HG02798 (cell line): ENCODE data around the gene NXN.
"Not testable (repeated sequence)": the region's sequence is repeated elsewhere in the genome, so short reads cannot be mapped to it uniquely, and the experiment has no call there.

Experiments
- ATAC-seq: cut with Tn5 transposase; IDR thresholded peaks from one replicate; pipeline ENCODE4 v1.9.1; 2021; ENCODE audit warnings: mild to moderate bottlenecking; ENCODE audit not compliant: unreplicated experiment, poor library complexity

The NXN gene

DNA sequence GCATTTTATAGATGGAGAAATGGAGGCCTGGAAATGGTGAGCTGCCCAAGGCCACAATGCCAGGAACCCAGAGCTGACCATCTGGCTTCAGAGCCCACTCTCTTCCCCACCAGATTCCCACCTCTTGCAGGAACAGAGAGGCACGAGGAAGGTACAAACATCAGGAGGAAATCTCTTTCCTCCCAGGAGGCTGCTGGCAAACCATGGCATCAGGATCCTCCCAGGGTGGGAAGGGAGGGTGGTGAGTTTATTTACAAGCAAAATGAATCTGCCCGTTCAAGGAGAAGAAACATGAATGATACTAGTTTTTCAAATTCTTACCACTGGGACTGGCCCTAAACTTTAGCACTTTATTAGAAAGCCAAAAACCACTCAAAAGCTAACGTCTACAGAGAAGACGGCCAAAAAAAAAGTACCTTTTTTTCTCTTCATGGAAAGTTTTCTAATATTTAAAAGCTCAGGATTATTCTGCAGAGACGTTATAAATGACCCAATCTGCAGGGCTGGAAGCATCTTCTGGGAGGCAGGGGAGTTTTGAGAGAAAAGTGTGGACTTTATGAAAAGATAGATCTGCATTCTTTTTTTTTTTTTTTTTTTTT lies 79.1 kb downstream of the NXN start:
- no peak for ATAC-seq

DNA sequence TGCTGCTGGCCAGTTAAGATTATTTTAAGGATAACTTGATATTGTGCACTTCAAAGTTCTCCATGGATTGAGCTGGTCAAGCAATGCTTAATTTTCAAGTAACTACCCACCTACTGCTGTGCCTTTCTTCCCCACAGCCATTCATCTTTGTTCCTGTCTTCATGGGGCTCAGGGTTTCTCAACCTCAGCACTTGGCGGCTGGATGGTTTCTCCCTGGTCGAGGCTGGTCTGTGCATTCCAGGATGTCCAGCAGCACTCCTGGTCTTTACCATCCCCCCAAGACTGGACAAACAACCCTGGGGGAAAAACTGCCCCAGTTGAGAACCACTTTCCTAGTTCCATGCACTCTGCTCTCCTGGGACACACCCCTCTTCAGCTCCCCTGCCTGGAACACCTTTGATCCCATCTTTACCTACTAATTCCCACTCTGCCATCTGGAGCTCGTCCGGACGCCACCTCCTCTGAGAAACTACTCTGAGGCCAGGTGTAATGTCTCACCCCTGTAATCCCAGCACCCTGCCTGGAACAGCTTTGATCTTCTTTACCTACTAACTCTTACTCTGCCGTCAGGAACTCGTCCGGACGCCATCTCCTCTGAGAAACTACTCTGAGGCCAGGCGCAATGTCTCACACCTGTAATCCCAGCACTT lies 81.5 kb downstream of the NXN start:
- ATAC-seq, result no peak

DNA sequence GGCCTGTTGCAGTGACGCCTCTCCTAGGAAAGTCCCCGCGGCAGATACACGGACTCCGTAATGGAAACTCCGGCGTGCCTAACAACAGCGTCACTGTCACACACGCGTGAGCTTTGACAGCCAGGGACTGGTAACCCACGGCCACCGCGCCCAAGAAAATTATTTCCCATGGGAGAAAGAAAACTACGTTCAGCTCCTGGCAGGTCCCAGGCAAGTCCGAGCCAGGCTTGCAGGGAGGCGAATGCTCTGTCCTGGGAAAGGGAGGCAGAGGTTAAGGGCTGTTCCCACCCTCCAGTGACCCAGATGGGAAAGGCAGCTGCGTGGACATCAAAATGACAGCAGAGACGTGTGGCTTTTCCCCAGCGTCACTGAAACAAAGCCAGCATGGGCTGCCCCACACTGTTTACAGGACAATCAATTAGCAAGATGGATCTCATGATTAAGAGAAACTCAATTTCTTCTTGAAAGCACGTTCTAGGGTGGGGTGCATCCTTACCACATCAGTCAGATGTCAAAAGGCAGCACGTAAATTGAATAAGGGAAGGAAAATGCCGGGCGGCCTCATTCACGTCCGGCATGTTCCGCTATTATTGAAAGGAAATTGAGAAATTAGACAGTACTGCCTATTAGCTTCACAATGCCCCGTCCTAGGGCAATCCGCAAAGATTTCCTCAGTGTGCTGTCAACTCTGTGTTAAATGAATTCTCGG lies 82.5 kb downstream of the NXN start:
- no peak for ATAC-seq

DNA sequence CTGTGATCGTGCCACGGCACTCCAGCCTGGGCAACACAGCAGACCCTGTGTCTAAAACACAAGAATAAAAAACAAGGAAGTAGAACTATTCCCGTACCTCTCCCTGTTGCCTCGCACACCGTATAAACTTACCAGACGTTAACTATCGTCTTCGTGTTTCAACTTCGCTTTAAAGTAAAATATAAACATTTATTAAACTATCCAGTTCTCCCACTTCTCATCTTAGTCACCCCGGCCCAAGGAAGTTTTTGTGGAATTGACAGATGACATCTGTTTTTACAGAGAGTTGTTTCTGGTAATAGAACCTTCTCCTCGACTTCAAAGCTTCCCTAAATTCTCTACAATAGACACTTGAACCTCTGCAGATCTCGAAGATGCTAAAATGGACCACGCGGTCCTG lies 83.1 kb downstream of the NXN start:
- ATAC-seq, result no peak

DNA sequence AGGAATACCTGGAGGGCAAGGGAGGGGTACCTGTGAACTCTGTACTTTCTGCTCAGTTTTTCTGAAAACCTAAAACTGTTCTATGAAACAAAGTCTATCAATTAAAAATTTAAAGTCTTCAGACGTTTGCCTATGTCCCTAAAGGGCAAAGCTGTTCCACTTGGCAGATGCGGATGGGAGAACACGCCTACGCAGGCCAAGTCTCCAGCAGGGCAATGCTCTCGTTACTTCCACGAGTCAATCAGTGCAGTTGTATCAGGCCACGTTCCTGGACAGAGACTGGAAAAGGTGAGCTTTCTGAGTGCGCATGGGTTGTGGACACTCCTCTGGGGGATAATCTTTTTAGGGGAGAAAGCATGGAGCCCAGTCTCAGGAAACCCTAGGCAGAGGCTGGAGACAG lies 86.6 kb downstream of the NXN start:
- ATAC-seq, result no peak

DNA sequence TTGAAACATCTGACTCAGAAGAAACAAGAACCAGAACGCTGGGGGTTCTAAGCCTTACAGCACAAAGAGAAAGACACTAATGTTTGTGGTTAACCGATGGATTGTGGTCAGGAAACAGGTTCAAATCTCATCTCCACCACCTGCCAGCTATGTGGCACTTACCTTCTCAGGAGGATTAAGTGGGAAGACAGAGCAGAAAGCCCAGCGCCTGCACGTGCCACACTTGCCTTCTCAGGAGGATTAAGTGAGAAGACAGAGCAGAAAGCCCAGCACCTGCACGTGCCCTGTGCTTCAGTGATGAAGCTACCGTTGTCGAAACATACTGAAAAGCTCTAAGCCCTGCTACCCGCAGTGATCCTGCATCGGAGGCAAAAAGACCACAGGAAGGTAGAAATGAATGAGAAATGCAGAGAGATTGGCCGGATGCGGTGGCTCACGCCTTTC lies 90.6 kb downstream of the NXN start:
- ATAC-seq, result no peak

DNA sequence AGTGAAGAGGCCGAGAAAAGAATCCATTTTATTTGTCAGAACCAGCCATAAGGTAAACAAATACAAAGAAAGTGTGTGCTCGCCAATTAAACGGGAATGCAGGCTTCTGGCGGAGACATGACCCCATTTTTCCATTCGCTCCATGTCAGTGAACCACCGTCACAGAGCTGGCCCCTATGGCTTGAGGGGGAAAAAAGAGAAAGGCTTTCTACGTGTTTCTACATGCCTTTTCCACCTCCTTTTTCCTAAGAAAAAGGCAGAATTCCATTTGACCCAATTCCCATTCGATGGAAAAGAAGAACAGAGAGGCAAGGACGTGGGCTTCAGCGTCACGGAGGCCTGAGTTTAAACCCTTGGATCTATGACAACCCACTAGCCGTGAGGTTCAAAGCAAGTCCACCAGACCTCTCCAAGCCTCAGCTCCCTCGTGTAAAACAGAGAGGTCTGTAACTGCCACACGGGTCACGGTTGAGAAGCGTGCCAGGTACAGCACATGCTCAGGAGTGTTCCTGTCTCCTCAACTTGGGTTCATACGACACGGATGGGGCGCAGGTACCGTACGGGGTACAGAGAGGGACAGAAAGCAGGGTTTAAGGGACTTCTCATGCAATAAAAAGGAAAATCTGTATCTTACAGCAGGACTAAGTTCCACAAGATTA lies 91.9 kb downstream of the NXN start:
- ATAC-seq, result no peak

DNA sequence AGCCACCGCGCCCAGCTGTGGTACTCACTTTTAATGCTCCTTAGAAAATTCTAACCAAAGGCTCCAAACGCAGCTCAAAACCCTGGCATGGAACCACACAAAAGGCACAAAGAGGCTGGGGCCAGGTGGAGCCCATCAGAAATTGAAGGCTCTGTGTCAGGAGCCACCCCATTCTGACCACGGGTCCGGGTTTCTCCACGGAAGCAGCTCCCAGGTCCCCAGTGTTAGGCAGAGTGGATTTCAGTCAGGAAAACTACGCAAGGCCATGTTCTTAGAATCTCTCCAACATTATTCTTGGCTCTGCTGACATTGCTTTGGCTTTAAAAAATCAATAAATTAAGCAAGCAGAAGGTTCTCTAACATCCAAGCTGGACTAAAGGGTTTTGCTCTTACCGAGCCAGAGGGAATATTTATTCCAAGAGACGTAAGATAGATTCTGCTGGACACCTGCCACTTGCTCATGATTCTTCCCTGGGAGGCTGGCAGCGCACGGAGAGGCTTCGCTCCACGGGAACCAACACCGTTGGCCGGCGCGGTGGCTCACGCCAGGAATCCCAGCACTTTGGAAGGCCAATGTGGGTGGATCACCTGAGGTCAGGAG lies 93.5 kb downstream of the NXN start:
- ATAC-seq, result no peak

DNA sequence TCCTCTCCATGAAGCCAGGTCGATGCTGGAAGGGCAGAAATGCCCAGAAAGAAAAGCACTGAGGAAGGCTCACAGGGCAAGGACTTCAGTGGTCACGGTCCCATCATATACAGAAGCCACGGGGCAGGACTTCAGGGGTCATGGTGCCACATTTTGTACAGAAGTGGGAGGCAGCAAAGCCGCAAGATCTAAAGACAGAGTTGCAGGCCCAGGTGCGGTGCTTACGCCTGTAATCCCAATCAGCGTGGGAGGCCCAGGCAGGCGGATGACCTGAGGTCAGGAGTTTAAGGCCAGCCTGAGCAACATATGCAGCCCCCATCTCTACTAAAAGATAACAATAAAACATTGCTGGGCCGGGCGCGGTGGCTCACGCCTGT lies 96.0 kb downstream of the NXN start:
- no peak for ATAC-seq

DNA sequence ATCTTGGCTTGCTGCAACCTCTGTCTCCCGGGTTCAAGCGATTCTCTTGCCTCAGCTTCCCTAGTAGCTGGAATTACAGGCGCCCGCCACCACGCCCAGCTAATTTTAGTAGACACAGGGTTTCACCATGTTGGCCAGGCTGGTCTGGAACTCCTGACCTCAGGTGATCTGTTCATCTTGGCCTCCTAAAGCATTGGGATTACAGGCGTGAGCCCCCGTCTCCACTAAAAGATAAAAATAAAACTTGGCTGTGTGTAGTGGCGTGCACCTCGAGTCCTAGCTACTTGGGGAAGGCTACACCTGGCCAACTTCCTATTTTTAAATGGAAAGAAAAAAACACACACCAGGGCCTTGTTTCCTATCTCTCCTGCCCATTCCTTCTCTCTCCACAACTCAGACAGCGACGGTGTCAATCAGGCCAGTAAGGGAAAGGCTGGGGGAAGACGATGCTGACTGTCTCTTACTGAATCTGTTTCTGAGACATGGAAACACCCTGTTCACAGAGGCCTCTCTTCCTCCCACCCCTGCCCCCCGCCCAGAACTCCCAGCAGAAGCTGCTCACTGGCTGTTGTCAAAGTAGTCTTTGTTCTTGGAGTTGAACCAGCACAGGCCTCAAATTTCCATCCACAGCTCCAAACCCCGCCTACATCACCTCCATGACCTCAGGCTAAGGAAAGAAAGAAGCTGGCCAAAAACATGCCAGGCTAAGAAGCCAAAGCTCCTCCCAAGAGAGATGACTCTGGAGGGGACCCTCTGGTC lies 96.6 kb downstream of the NXN start:
- ATAC-seq, result no peak

DNA sequence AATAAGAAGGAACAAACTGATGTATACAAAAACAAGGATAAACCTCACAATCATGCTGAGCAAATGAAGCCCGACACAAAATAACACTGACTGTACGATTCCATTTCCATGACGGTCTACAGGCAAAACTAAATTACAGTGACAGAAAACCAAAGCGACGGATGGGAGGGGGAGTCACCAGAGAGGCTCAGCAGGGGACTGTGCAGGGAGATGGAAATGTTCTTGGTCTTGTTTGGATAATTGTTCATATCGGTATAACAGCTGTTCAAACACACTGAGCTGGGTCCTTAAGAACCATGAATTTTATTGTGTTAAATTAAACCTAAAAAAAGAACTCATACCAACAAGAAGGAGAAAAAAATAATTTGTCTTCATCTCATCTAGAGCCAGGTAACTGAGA lies 97.8 kb downstream of the NXN start:
- no peak for ATAC-seq

DNA sequence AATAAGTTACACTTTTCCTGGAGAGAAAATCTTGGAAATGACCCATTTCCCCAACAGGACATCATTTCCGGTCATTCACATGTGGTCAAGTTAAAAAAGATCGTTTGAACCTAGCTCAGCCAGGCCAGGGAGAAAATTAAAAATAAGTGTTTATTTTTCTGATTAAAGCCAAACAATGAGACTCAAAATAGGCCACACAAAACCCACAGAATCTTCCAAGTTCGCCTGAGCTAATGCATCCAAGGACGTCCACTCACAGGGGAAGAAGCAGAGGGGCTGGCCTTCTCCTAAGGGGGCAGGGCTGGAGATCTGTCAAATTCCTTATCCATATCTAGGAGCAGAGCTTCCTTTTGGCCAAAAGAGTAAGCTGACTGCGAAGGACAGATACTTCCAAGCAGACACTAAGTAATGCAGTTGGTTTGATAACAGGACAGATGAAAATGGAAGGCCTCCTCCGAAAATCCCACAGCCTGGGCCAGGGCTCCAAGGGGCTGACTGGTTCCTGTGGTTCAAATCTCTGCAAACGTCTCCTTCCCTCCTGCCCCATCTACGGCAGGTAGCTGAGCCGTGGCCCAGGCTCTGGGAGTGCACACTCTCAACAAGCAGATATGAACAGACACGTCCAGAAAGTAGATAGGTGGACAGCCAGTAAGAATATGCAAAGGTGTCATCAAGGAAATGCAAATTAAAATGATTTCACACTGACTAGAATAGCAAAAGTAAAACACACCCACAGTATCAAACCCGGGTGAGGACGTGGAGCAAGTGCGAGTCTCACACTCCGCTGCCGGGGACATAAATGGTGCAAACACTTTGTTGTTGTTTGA lies 98.9 kb downstream of the NXN start:
- ATAC-seq, result no peak

DNA sequence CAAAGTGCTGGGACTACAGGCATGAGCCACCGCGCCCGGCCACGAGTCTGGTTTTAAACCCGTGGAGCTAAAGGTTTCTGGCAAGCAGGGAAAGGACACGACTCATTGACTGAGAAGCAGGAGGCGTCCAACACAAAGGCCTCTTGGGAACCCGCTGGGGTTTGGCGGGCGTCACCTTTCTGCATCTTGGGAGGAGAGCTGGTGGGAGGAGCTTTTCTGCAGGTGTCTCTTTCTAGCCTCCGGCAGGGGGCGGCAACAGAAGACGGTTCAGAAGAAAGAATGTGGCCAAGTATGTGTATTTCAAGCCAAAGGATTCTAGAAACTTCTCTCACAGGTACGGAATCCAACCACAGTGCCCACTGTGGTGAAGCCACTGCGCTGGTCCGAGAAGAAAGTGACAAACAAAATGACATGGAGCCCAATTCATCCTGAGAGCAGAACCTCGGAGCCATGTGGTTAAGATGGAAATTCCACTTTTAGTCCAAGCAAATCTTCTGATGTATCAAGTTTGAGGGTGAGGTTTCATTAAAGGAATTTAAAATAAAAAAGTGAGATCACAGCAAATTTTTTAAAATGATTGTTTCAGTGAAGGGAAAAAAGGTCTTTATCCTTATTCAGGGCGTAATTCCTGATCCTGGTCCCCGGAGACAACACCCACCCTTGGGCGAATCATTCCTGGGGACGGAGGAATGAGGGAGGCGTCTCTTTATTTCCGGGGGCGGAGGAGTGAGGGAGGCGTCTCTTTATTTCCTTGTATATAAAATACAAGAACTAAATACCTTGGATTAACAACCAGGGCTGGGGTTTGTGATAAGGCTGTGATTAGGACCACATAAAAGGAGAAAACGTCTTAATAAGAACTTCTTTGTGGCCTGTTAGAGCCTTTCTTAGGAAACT lies 99.8 kb downstream of the NXN start:
- ATAC-seq, result no peak

DNA sequence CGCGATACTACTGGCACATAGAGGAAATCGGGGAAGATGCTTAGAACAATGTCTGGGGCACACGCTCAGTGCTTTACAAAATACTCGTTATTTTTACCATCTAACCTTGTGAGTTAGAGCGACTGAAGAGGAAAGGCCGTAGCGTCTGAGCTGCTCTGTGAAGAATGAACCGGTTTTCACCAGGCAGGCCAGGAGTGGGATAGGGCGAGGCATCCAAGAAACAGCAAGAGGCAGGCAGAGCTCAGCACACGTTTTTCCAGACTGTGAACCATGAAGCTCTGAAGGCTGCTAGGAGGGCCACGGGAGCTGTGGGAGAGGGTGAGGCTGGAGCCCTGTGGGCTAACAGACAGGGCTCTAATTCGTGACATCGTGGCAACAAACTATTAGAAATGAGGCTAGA lies 101.9 kb downstream of the NXN start:
- ATAC-seq, result no peak

DNA sequence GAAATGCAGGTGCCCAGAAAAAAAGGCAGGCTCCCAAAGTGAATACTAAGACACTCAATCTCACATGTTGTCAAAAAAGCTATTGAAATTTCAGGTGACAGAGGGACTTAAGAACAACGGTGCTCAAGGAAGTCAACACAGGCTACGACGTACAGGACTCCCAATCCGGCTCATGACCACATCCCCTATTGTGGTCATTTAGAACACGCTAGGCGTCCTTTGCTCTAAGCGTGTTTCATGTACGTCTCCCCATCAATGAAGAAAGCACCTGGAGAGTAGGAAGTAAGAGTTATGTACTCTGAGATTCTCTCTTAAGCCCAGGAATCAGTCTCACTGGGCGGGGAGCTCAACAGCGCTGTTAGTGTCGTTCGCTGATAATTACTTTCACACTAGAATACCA lies 103.3 kb downstream of the NXN start:
- ATAC-seq, result no peak

DNA sequence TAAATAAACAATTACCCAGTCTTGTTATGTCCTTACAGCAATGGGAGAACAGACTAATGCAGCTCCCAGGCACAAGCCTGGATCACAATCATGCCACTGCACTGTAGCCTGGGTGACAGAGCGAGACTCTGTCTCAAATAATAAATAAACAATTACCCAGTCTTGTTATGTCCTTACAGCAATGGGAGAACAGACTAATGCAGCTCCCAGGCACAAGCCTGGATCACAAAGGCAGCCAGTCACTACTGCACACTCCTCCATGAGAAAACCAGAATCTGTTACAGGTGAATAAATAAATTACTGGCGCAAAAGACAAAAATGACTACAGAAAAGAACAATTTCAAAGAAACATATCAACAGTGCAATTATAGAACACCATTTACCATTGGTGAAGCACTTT lies 105.0 kb downstream of the NXN start:
- not testable (repeated sequence) for ATAC-seq

DNA sequence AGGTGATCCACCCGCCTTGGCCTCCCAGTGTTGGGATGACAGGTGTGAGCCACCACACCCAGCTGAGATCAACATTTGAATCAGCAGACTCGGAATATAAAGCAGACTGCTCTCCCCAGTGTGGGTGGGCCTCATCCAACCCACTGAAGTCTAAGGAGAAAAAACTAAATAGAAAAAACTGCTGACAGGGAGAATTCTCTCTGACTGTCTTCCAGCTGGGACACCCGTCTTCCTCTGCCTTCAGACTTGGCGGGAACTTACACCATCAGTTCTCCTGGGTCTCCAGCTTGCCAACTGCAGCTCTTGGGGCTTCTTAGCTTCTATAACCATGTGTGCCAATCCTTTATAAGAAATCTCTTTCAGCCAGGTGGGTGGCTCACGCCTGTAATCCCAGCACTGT lies 106.7 kb downstream of the NXN start:
- no peak for ATAC-seq

DNA sequence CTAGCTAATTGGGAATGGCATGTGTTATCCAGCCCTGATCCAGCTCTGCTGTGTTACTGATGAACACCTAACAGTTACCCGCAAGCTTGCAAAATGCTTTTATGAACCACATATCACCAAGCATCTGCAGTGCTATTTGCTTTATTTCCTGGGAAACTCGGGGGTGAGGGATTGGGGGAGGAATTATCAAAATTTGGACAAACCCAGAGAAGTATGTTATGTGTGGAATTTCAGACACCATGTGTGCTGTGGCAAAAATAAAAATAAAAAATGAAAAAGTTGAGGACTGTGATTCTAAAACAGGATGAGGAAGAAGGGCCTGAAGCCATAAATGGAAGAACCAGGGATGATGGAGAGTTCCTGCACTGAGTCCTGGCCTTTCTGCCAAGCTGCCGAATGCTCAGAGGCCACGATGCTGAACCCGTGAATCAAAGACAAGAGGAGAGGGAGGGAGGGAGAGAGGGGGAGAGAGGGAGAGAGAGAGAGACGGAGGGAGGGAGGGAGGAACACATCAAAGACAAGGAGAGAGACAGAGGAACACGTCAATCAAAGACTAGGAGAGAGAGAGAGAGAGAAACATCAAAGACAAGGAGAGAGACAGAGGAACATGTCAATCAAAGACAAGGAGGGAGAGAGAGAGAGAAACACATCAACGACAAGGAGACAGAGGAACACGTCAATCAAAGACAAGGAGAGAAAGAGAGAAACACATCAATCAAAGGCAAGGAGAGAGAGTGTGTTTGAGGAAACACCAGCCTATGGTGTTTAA lies 107.6 kb downstream of the NXN start:
- no peak for ATAC-seq
